Upper lobe of left lung (tissue), 4 donors: ENCODE measurements around the gene SRI.

Source experiments
- EP300 ChIP-seq, 4 donors: sonication (generic); formaldehyde crosslinking; IDR thresholded peaks; one replicate each; pipeline ENCODE4 v1.5.1; 2017; ENCODE audit warnings: antibody characterized with exemption in 4 of 4, control low read depth in 2 of 4
- POLR2AphosphoS5 ChIP-seq, 2 donors: sonication (generic); formaldehyde crosslinking; IDR thresholded peaks; one replicate each; pipeline ENCODE4 v1.5.1; 2017; ENCODE audit warnings: antibody characterized with exemption in 2 of 2
- TF ChIP-seq, protein P1 (sequence below), 6 experiments: fragments of 450-650 bp in 4 of 6; fragments of 200-600 bp in 2 of 6; sonication (generic) in 2 of 6; IDR thresholded peaks; one replicate each; pipeline ENCODE4 v1.5.1; 2016 to 2019; ENCODE audit warnings: antibody characterized with exemption in 6 of 6

DNA sequence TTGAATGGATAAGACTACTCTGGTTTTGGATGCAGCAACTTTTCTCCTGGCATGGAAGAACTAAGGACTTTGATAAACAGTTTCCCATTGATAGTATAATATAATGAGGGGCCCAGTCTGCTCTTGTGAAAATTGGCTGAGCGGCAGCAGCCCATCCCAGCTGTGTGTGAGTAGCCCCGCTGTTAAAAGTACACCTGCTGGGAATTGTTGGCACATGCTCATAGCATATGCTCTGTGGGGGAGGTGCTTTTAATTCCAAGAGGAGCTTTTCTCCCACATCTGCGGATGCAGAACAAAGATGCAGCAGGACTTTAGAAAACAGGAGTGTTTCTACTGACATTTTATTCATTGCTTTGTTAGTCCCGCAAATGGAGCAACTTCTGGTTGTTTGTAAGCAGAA lies 19.0 kb downstream of the SRI start:
- TF ChIP-seq EP300 (IDR thresholded peaks at IDR 0.05) = no peak
- TF ChIP-seq, protein P1, sequence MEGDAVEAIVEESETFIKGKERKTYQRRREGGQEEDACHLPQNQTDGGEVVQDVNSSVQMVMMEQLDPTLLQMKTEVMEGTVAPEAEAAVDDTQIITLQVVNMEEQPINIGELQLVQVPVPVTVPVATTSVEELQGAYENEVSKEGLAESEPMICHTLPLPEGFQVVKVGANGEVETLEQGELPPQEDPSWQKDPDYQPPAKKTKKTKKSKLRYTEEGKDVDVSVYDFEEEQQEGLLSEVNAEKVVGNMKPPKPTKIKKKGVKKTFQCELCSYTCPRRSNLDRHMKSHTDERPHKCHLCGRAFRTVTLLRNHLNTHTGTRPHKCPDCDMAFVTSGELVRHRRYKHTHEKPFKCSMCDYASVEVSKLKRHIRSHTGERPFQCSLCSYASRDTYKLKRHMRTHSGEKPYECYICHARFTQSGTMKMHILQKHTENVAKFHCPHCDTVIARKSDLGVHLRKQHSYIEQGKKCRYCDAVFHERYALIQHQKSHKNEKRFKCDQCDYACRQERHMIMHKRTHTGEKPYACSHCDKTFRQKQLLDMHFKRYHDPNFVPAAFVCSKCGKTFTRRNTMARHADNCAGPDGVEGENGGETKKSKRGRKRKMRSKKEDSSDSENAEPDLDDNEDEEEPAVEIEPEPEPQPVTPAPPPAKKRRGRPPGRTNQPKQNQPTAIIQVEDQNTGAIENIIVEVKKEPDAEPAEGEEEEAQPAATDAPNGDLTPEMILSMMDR (IDR thresholded peaks at IDR 0.05) = no peak
- TF ChIP-seq POLR2AphosphoS5 (IDR thresholded peaks at IDR 0.05) = no peak
